Activated naive CD8-positive, alpha-beta T cell treated with anti-CD3 and anti-CD28 coated beads, Interleukin-2, amount 50 U/mL, for 16 hours (primary cell): ENCODE data around the gene INPP5D.
"Not testable (repeated sequence)": the region's sequence is repeated elsewhere in the genome, so short reads cannot be mapped to it uniquely, and the experiment has no call there.

ENCODE experiments used
- DNase-seq: peaks from one replicate; pipeline ENCODE4 v3.0.0-alpha.2; 2020; ENCODE audit warnings: low read depth, low spot score

The INPP5D gene

GRCh38 chr2:233141901-233142300 is 81.8 kb downstream of the INPP5D start:
- DNase-seq: no peak

GRCh38 chr2:233142355-233142897 is 82.3 kb downstream of the INPP5D start:
- DNase-seq: no peak

DNA sequence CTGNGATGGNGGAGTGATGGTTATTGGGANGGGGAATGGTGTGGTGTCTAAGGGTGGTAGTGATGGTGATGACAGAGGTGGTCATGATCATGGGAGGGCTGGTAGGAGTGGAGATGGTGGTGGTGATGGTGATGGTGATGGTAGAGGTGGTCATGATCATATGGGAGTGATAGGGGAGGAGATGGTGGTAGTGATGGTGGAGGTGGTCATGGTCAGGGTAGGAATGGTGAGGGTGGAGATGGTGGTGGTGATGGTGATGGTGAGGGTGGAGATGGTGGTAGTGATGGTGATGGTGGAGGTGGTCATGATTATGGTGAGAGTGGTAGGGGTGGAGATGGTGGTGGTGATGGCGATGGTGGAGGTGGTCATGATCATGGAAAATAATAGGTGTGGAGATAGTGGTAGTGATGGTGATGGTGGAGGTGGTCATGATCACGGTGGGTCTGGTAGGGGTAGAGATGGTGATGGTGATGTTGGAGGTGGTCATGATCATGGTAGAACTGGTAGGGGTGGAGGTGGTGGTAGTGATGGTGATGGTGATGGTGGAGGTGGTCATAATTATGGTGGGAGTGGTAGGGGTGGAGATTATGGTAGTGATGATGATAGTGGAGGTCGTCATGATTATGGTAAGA is 83.7 kb downstream of the INPP5D start:
- DNase-seq: no peak

GRCh38 chr2:233145726-233146125 is 85.6 kb downstream of the INPP5D start:
- DNase-seq: no peak

GRCh38 chr2:233146194-233146593 is 86.1 kb downstream of the INPP5D start:
- no peak for DNase-seq

DNA sequence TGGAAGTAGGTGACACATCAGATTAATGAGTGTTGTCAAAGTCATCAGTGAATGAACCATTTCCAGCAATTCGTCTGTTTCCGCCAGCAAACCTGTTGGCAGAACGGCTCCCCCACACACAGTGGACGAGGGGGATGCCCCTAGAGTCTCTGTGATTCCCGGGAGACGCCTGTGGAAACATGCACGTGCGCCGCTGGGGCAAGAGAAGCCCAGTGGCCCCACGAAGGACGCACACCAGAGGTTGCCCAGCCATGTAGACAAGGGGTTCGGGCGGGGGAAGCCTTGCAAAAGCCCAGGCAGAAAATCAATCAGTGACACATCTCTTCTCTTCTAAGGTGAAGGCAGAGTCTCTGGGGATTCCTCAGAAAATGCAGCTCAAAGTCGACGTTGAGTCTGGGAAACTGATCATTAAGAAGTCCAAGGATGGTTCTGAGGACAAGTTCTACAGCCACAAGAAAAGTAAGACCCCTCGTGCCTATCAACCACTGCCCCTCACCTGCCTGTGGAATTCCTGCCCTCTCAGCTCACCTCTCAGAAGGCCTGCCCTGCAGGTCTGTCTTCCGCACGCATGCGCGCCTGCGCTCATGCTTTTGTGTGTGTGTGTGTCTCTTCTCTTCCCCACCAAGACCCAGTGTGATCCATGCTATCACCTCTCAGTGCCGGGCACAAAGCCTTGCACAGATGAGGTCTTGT is 87.1 kb downstream of the INPP5D start:
- no peak for DNase-seq

GRCh38 chr2:233147829-233148167 is 87.7 kb downstream of the INPP5D start:
- DNase-seq: no peak

GRCh38 chr2:233148354-233148753 is 88.2 kb downstream of the INPP5D start:
- no peak for DNase-seq

- no peak for DNase-seq
These were observed 92.4 kb downstream of the INPP5D start for GRCh38 chr2:233152541-233152940.

DNA sequence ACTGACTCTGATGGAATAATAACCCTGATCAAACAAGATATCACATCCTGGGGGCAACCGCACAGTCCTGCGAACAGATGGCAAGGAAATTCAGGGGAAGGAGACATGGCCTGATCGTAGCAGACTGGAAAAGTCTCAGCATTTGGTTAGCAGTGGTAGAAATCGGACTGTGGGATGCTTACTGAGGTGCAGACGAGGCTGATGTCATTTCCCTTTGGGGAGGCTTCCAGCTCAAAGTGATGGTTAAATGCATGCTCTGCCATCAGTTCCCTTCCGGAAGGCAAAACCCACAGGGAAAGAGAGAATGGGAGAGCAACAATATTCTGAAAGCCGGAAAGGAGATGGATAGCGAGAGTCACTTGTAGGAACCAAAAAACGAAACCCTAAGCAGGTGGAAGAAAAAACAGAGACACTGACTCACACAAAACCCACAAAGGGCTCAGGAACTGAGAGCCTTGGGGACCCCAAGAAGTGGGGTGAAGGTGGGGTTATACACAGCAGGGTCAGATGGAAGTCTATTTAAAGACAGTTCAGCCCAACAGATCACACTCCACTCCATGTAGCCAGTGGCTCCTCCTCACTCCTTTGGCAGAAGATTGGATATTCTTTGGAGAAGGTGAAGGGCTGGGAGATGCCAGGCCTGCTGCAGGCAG is 93.1 kb downstream of the INPP5D start:
- DNase-seq: no peak

DNA sequence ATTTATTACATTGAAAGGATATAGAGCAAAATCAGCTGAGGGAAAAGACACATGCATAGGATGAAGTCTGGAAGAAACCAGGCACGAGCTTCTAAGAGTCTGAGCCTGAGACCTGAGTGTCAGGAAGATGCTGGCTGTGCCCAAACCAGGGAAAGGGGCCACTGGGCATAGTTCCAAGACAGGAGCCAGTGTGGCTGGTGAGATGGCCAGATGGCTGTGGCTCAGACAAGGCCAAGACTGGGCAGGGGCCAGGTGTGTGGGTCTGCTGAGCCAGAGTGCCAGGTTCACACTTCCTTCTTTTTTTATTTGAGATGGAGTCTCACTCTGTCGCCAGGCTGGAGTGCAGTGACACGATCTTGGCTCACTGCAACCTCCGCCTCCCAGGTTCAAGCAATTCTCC is 95.9 kb downstream of the INPP5D start:
- no peak for DNase-seq

DNA sequence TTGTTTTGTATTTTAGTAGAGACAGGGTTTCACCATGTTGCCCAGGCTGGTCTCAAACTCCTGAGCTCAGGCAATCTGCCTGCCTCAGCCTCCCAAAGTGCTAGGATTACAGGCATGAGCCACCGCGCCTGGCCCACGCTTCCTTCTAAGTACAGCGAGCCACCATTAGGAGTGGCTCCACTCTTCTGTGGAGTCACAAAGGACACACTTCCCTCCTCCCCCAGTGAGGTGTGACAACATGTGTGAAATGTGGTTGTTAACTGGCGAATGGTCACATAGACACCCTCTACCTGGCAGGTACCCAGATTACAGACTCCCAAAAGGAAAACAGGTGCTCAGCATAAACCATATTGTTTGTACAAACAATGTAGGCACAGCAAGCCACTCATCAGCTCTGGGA is 96.3 kb downstream of the INPP5D start:
- DNase-seq: not testable (repeated sequence)

DNA sequence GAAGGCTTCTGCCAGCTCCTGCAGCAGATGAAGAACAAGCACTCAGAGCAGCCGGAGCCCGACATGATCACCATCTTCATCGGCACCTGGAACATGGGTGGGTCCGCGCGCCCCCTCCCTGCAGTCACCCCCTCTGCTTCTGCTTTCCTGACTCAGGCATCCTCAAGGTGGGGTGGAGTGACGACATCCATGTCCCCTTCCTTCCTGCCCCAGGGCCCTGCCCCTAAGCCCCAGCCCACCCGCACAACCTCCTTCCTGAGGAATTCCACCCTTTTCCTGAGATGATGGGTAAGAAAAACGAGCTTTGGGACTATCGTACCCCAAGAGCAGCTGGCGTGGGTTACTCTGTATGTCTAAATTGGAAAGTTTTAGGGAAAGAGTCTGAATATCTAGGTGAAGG is 101.6 kb downstream of the INPP5D start:
- DNase-seq: no peak

- no peak for DNase-seq
These were observed 102.6 kb downstream of the INPP5D start for GRCh38 chr2:233162770-233163169.

DNA sequence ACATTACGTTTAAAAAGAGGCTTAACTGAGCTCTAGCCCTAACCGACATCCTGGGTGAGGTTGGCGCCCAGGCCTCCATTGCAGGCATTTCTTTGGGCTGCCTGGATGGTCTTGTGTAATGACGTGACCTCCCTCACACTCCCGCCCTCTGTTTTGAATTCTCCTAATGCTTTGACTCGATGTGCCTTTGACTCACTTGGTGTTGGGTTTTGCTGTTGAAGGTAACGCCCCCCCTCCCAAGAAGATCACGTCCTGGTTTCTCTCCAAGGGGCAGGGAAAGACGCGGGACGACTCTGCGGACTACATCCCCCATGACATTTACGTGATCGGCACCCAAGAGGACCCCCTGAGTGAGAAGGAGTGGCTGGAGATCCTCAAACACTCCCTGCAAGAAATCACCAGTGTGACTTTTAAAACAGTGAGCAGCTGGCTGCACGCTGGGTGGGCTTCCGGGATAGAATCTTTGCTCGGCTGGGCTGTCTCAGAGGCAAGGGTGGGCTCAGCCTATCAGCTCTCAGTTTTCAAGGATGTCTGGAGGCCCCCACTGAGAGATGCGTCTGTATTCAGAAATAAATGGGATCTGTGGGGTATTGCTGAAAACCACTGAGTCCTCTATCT is 103.5 kb downstream of the INPP5D start:
- DNase-seq: no peak

DNA sequence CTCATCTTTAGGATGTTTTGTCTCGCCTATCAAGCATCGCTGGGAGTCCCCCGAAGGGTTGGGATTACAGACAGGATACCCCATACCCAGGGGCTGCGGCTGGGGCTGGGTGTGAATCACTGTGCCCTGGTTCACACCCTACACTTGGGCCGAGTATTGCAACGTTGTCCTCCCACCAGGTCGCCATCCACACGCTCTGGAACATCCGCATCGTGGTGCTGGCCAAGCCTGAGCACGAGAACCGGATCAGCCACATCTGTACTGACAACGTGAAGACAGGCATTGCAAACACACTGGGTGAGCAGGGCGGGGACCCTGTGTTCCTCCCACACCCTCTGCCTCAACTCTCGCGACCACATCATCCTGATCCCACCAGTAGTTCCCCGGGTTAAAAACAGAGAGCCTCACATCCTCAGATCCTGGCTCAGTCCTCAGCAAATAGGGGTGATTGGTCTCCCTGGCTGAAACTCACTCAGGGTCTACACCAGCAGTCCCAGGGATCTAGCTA is 104.0 kb downstream of the INPP5D start:
- no peak for DNase-seq

DNA sequence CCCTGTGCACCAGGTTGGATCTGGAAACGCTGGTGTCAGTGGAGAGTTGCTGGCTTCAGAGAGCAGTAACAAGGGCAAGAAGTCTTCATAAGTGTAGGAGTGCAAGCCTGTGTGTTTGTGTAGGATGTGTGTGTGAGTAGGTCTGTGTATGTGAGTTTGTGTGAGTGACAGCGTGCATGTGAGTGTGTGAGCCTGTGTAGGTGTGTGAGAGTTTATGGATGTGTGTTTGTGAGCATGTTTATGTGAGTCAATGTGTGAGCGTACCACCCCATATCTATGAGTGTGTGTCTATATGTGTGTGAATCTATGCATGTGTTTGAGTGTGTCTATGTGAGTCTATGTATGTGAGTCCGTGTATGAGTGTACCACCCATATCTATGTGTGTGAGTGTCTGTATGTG is 104.8 kb downstream of the INPP5D start:
- no peak for DNase-seq

DNA sequence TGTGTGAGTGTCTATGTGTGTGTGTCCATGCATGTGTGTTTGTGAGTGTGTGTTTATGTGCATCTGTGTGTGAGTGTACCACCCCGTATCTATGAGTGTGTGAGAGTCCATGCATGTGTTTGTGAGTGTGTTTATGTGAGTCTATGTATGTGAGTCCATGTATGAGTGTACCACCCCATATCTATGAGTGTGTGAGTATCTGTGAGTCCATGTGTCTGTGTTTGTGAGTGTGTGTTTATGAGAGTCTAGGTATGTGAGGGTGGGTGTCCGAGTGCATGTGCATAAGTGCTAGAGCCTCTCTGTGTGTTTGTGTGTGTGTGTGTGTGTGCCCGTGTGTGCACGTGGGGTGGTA is 105.4 kb downstream of the INPP5D start:
- DNase-seq: no peak

- DNase-seq: no peak
These were observed 105.9 kb downstream of the INPP5D start for GRCh38 chr2:233165895-233166661.

DNA sequence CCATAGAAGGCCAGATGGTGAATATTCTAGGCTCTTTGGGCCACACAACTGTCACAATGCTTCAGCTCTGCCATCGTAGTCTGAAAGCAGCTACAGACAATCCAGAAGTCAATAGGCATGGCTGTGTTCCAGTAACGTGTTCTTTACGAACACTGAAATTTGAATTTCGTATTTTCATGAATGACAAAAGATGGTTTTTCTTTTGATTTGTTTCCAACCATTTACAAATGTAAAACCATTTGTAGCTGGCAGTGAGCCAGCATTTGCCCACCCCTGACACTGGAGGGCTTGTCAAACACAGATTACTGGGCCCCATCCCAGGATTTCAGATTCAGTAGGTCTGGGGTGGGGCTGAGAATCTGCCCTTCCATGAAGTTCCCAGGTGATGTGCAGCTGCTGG is 108.3 kb downstream of the INPP5D start:
- no peak for DNase-seq

DNA sequence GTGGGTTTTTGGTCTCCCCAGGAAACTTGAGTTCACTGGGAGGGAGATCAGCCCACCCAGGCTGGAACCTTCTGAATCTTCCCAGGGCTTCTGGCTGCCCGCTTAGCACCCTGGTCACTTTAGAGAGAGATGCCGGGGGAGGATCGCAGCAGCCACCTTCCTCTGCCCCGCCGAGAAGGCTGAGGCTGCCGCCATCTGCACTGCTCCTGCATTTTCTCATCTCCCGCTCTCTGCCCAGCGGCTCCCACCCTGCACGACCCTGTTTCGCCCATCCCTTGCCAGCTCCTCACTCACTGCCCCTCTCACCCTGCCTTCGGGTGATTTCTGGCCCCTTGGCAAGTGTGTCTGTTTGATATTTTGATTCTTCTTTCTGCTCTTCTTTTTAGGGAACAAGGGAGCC is 108.8 kb downstream of the INPP5D start:
- DNase-seq: no peak

DNA sequence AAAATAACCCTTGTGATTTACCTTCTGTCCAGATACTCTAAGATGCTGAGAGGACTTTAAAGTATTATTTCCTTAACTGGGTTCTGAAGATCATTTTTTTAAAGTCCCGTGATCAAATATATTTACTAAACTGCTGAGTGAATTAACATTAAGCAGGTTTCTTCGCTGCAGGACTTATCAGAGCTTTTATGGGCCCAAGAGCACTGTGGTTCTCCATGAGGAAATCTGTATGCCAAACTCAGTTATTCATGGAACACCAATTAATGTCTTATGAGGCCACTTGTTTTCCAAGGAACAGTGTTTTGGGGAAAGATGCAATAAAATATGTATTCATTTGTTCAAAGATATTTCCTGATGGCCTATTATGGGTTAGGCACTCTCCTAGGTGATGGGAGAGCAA is 111.2 kb downstream of the INPP5D start:
- no peak for DNase-seq
